Right renal pelvis (tissue), 4 donors: Measurements from ENCODE around the gene KLHL14. TPM values are rescaled to one million over a fixed set of nuclear protein-coding genes. Genes with fewer than 3 reads are reported as not detected.
A peak's percentile ranks its signal among the peaks of the same experiment; 100 is the strongest.

Source experiments
- DNase-seq, 4 donors: peaks; one replicate each; pipeline ENCODE4 v3.0.0-alpha.2; 2013; ENCODE audit warnings: low read depth in 4 of 4, low spot score in 3 of 4, missing footprints in 1 of 4
- polyA plus RNA-seq, 4 donors: library from polyadenylated mRNA; unstranded; fragments of 120-200 nt; gene quantifications; one replicate each; pipeline ENCODE4 v1.2.1, GENCODE V29; 2013; ENCODE audit not compliant: insufficient read length in 4 of 4

Gene KLHL14
- polyA plus RNA-seq, 4 donors: 25.0 to 29.9 (median 28.1) TPM

DNA sequence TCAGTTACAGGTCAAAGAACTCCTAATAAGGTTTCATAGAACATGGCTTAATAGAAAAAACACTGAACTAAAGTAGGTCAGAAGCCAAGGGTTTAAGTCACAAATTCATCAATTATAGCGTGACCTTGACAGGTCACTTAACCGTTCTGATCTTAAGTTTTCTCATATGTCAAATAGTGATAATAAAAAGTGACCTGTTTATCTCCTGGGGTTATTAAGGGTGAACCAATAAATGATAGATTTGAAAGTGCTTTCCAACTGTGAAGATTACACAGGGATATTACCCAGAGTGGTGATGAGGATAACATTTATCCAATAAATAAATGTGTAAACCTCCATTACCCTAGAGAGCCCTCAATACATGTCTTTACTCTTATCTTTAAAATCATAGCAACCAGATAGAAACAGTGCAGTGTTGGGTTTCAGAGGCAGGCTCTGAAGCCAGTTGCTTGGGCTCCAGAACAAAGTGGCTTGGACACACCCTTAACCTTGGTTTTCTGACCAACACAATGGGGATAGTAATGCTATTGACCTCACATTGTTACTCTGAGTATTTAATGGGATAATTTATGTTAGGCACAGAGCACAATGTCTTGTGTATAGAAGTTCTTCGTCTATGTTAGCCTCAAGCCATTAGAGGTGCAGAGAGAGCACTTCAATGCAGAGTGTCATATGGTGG is 48.6 kb downstream of the KLHL14 start:
- DNase-seq: no peak

DNA sequence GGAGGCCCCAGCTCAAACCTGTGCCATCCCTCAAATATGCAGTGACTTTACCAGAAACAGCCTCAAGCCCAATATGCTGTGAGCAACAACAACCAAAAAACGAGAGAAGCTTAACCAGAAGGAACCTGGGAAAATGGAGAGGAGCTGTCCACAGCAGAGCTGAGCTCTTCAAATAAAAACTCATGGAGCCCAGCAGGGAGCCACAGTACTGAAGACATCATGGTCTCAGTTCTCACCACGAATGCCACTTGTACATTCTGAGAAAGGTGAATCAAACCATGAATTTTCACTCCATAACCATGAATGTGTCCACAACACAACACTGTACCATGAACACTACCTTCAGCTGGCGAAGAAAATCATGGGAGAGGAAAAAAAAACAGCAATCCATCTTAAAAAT is 50.5 kb downstream of the KLHL14 start:
- no peak for DNase-seq

- DNase-seq: no peak
Observed at GRCh38 chr18:32717126-32717525, 55.7 kb downstream of the KLHL14 start.

- peak; percentile 63 to 88 (median 82) for DNase-seq
Observed at GRCh38 chr18:32714571-32715148, 58.2 kb downstream of the KLHL14 start.

- no peak for DNase-seq
Observed at GRCh38 chr18:32712860-32713259, 60.0 kb downstream of the KLHL14 start.

- no peak for DNase-seq
Observed at GRCh38 chr18:32711862-32712261, 61.0 kb downstream of the KLHL14 start.

DNA sequence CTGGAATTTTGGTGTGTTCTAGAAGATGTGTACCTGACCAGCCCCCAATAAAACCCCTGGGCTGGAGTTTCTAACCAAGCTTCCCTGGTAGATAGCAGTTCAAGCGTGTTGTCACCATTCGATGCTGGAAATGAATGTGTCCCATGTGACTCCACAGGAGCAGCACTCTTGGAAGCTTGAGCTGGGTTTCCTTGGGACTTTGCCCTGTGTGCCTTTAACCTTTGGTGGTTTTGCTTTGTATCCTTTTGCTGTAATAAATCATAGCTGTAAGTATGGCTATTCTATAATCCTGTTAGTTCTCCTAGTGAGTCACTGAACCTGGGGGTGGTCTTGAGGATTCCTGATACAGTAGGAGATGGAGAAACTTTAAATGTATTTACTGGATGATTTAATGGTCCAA is 65.2 kb downstream of the KLHL14 start:
- no peak for DNase-seq

DNA sequence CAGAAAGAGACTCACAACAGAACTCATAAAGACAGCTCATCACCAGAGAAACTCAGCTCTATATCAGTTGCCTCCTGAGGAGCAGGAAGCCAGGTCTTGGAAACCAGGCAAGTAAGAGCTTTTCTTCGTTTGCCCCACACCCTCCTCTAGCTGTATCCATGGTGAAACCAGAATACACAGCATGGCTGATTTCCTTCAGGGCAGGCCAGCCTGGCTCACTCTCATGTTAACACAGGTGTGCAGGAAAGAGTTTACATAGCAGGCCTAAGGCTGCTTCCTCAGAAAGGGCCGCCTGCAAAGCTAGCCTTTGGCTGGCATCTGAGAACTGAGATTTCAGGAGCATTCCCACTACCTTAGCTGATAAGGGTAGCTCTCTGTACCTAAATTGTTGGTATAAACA is 65.7 kb downstream of the KLHL14 start:
- DNase-seq: no peak

DNA sequence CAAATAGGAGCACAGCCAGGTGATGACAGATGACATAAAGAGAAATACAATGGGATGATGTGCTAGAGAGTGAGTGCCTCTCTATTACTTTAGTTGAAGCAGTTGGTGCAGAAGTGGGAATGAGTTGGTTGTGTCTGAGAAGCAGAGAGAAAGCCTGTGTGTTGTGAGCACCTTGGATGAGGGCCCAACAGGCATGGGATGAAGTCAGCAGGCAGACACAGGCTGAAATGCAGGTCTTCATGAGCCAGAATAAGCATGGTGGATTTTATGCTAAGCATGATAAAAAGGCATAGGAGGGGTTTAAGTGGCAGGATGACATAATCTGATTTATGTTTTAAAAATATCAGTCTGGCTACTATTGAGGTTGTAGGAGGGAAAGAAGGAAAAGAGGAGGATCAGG is 71.5 kb downstream of the KLHL14 start:
- DNase-seq: no peak

DNA sequence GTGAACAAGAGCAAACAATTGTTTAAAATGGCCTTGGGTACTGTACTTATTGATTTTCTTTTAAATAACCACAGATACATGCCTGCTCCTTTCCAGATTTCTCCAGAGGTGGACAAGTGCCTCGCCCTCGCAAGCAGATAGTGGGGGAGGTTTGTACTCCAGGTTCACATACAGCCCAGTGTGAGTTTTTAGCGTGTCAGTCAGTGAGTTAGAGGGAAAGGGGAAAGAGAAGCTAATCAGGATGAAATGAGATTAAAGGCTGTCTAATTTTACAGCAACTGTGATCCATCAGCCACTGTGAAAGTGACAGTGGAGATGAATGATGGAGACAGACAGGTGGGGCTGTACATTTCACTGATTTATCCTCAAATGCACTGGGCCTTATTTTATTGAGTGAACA is 74.7 kb downstream of the KLHL14 start:
- no peak for DNase-seq

GRCh38 chr18:32696376-32696775 is 76.4 kb downstream of the KLHL14 start:
- DNase-seq: no peak

DNA sequence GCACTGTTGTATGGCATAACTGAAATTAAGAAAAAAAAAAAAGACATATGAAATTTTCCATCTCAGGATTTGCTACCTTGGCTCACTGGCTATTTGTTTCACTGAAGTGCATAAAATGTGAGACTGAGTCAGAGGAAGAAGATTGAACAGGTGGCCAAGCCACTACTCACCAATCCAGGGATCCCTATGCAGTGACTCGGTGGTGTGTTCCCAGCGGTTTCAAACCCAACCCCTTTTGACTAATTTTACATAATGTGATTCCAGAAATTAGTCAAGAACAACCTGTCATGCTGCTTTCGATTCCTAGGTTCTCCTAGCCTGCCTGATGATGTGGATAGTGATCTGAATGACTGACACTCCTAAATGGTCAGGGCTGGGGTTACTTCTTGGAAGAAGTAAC is 77.3 kb downstream of the KLHL14 start:
- DNase-seq: no peak

DNA sequence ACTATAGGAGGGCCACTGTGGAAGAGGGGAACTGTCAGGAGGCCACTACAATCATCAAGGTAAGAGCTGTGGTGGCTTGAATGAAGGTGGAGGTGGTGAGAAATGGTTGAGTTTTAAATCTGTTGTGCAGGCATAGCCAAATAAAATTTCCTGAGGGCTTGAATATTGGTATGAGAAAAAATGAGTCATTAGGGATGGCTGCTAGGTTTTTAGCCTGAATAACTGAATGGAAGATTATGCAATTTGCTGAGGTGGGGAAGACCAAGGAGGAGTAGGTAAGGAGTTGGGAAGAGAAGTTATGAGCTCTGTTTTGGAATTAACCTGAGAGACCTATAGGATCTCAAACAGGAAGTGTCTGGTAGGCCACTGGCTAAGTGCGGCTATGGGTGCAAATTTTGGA is 84.0 kb downstream of the KLHL14 start:
- DNase-seq: no peak

- DNase-seq: no peak
Observed at GRCh38 chr18:32684940-32685339, 87.9 kb downstream of the KLHL14 start.

GRCh38 chr18:32684096-32684495 is 88.7 kb downstream of the KLHL14 start:
- DNase-seq: no peak

- DNase-seq: no peak
Observed at GRCh38 chr18:32683044-32683443, 89.8 kb downstream of the KLHL14 start.

DNA sequence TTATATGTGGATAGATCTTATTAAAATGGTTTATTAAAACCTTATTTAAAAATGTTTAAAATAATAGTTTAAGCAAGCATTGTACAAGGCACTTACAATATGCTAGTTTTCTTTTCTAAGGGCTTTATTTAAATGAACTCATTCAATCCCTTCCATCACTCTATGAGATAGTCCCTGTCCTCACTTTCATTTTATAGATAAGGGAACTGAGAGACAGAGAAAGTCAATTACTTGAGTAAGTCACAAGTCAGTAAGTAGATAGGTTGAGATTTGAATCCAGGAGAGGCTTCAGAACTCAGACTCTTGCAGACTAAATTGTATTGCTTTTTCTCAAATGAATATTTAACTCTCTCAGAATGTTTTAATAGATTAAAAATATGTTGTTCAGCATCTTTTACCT is 95.2 kb downstream of the KLHL14 start:
- no peak for DNase-seq

DNA sequence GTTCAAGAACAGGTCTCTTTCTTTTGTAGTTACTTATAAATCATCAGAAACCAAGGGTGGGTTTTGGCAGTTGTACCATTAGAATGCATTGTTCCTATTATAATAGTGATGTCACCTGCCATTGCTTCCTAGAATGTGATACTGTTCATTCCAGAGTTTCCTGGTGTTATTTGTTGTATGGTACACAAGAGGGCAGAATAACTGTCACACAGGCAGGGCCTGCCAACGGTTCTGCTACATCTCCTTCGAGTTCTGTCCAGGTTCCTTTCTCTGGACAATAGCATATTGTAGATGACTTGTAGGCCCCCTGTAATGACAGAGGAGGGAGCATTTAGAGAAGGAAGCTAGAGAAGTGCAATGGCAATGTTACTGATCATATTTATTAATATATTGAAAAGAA is 98.3 kb downstream of the KLHL14 start:
- DNase-seq: no peak

DNA sequence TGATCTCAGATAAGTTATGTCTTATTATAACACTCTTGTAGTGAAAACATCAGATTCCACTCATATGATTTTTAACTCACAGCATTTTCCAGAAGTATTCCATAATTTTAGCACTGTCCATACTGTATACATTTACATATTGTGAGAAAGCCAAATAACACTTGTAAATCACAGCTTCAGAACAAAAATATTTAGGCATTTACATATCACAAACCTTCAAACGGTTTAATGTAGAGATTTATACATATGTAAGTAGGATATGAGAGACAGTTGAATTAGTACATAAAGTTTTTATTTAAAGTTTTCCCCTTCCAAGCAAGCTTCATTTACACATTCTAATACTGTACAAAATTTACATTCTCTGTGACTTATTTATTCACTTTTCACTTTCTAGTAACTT is 100.4 kb downstream of the KLHL14 start:
- DNase-seq: no peak

DNA sequence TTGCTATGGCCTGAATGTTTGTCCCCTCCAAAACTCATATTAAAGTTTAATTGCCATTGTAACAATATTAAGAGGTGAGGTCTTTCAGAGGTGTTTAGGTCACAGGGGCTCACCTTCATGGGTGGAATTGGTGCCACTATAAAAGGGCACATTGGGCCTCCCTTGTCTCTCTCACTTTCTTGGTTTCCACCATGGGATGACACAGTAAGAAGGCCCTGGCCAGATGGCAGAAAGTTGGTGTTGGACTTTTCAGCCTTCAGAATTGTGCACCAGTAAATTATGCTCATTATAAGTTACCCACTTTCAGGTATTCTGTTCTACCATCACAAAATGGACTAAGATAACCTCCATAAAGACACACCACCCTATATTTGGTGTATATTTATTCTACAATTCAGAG is 102.1 kb downstream of the KLHL14 start:
- DNase-seq: no peak

DNA sequence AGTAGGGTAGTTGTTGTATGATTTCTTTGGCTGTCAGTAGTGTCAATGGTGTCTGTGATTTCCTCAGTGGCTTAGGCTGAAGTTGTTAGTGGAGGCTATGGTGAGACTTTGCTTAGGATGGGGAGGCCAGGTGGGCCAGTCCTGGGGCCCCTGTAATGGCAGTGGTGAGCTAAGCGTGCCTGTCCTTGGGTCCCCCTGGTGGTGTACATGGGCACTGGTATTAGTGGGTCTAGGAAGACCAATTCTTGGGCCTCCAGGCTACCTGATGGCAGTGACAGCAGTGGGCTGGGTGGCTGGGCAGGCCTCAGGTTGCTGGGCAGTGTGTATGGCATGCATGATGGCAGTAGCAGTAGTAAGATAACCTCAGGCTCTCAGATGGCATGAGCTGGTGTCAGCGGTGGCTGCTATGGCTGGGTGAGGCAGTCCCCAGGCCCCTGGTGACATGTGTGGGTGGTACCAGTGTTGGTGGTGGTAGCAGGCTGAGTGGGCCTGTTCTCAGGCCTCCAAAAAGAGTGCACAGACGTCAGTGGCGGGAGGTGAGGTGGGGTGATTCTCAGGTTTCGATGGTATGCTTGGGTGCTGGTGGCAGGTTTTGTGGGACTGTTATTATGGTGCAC is 103.2 kb downstream of the KLHL14 start:
- no peak for DNase-seq

GRCh38 chr18:32668956-32669355 is 103.9 kb downstream of the KLHL14 start:
- DNase-seq: no peak
